ENCODE measurements around the gene TGM5. TPM values are rescaled to one million over a fixed set of nuclear protein-coding genes. Genes with fewer than 3 reads are reported as not detected.
"Not testable (repeated sequence)": the region's sequence is repeated elsewhere in the genome, so short reads cannot be mapped to it uniquely, and the experiment has no call there.

The TGM5 gene
- total RNA-seq, 4 donors from 2014 or later: 61.6 to 146 (median 69.3) TPM

- Histone ChIP-seq H3K27me3 (peaks cover 23% of the 10 kb centered on the region), H3K36me3 (no peaks in the 10 kb centered on the region), H3K27ac (no peak overlapping the region), H3K9me3 (no peaks in the 10 kb centered on the region), H3K4me1 (no peaks in the 10 kb centered on the region), H3K4me3 (no peak overlapping the region)
- WGBS: 80% methylated on average over 3 of the region's 3 CpGs
- no peak for DNase-seq (ENCODE audit: low spot score in 2 of 2)
- TF ChIP-seq EP300 (IDR thresholded peaks at IDR 0.05): no peak
- no peak for TF ChIP-seq POLR2AphosphoS5 (IDR thresholded peaks at IDR 0.05)
- TF ChIP-seq POLR2A (IDR thresholded peaks at IDR 0.05): no peak
- no peak for TF ChIP-seq CTCF (IDR thresholded peaks at IDR 0.05)
Observed at GRCh38 chr15:43299411-43299810, 32.7 kb upstream of the TGM5 start.

- 59% methylated on average over 6 of the region's 6 CpGs for WGBS
Observed at GRCh38 chr15:43294091-43294706, 27.5 kb upstream of the TGM5 start.

GRCh38 chr15:43293432-43293831, 26.7 kb upstream of the TGM5 start:
- Histone ChIP-seq H3K9me3 (no peaks in the 10 kb centered on the region), H3K4me1 (no peaks in the 10 kb centered on the region), H3K27ac (no peak overlapping the region), H3K27me3 (peaks cover 31% of the 10 kb centered on the region), H3K36me3 (no peaks in the 10 kb centered on the region), H3K4me3 (no peak overlapping the region)
- no peak for DNase-seq (ENCODE audit: low spot score in 2 of 2)
- TF ChIP-seq POLR2A (IDR thresholded peaks at IDR 0.05): no peak
- TF ChIP-seq CTCF (IDR thresholded peaks at IDR 0.05): no peak
- TF ChIP-seq POLR2AphosphoS5 (IDR thresholded peaks at IDR 0.05): no peak
- TF ChIP-seq EP300 (IDR thresholded peaks at IDR 0.05): no peak
- 12% methylated on average over 10 of the region's 24 CpGs for WGBS

More at GRCh38 chr15:43294091-43294706, 27.5 kb upstream of the TGM5 start:
- TF ChIP-seq EP300 (IDR thresholded peaks at IDR 0.05) (no peak), CTCF (IDR thresholded peaks at IDR 0.05) (no peak), POLR2A (IDR thresholded peaks at IDR 0.05) (no peak)
- Histone ChIP-seq H3K4me1 (no peaks in the 10 kb centered on the region), H3K27ac (no peak overlapping the region), H3K36me3 (no peaks in the 10 kb centered on the region), H3K9me3 (no peaks in the 10 kb centered on the region), H3K27me3 (peaks cover 32% of the 10 kb centered on the region), H3K4me3 (no peak overlapping the region)
- DNase-seq (ENCODE audit: low spot score in 2 of 2): no peak

GRCh38 chr15:43292375-43293078, 25.8 kb upstream of the TGM5 start:
- Histone ChIP-seq H3K4me3 (no peak overlapping the region), H3K9me3 (no peaks in the 10 kb centered on the region), H3K4me1 (no peaks in the 10 kb centered on the region), H3K27me3 (peaks cover 22% of the 10 kb centered on the region), H3K27ac (no peak overlapping the region), H3K36me3 (no peaks in the 10 kb centered on the region)
- no peak for DNase-seq (ENCODE audit: low spot score in 2 of 2)
- no peak for TF ChIP-seq EP300 (IDR thresholded peaks at IDR 0.05)
- TF ChIP-seq POLR2A (IDR thresholded peaks at IDR 0.05): no peak
- no peak for TF ChIP-seq POLR2AphosphoS5 (IDR thresholded peaks at IDR 0.05)
- no peak for TF ChIP-seq CTCF (IDR thresholded peaks at IDR 0.05)
- 56% methylated on average over 12 of the region's 12 CpGs for WGBS

- H3K27me3 ChIP-seq: peaks cover 14% of the 10 kb centered on the region
- WGBS: 93% methylated on average over 3 of the region's 3 CpGs
Observed at GRCh38 chr15:43289656-43290055, 22.9 kb upstream of the TGM5 start.

More at GRCh38 chr15:43289656-43290055, 22.9 kb upstream of the TGM5 start:
- H3K36me3 ChIP-seq; DNase-seq (ENCODE audit: low spot score in 2 of 2); H3K27ac ChIP-seq; H3K9me3 ChIP-seq; H3K4me3 ChIP-seq; H3K4me1 ChIP-seq: not testable (repeated sequence)

Measured in suprapubic skin (tissue), 4 donors.